GM19351 (cell line): ENCODE results near the gene AMOTL1.
"Not testable (repeated sequence)": the region's sequence is repeated elsewhere in the genome, so short reads cannot be mapped to it uniquely, and the experiment has no call there.

Source experiments
- ATAC-seq: cut with Tn5 transposase; IDR thresholded peaks from one replicate; pipeline ENCODE4 v1.9.1; 2021; ENCODE audit warnings: mild to moderate bottlenecking, moderate library complexity; ENCODE audit not compliant: unreplicated experiment

Gene AMOTL1

GRCh38 chr11:94792451-94792850, 24.3 kb downstream of the AMOTL1 start:
- ATAC-seq = no peak

- no peak for ATAC-seq
These were observed 24.8 kb downstream of the AMOTL1 start for GRCh38 chr11:94793002-94793401.

DNA sequence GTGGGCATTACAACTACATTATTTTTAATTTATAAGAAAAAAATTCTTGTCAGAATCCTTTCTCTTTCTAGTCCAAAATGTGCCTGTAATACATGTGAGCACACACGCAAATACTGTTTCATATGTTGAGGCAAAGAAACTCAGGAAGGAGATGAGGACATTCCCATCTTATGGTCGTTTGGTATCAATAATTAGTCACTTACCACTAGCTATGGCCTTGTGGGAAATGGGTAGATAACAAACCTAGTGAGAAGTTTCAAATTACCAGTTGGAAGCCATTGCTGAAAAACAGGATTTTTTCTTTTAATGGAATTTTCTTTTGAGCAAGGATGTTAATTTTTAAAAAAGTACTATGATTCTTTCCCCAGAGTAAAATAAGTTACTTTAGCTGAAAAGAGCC, 25.7 kb downstream of the AMOTL1 start:
- no peak for ATAC-seq

DNA sequence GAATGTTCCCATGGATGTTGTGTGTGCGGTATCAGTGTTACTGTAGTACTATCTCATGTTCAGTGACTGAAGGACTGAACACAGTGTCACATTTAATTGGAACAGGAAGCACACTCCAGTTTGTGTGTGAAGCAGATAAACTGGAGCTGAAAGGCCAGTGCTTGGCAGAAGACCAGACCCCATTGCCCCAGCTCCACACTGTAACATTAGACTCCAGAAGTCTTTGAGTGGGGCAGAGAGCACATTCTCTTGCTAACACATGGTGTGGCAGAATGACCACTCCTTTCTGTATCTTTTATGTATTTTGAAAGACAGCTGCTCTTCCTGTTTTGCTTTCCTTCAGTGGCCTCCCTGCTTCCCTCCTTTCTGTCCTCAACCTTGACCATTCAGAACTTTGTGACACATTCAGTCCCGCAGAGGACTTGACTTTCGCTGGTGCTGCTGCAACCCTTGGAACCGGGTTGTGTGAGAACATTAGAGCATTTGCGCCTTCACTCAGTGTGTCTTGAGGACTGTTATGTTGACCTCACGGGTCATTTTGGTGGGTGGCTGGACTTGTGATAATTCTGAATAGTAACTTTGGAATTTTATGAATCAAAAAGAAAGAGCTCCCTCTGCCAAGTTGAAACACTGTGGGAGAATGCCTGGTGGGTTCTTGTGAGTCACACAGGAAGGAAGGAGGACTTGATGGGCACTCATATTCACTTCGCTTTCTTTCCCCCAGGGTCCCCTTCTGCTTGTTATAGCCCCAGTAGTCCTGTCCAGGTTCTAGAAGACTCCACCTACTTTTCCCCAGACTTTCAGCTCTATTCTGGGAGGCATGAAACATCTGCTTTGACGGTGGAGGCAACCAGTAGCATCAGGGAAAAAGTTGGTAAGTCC, 26.4 kb downstream of the AMOTL1 start:
- ATAC-seq = no peak

- no peak for ATAC-seq
These were observed 27.5 kb downstream of the AMOTL1 start for GRCh38 chr11:94795476-94796189.

GRCh38 chr11:94796190-94796580, 28.0 kb downstream of the AMOTL1 start:
- no peak for ATAC-seq

DNA sequence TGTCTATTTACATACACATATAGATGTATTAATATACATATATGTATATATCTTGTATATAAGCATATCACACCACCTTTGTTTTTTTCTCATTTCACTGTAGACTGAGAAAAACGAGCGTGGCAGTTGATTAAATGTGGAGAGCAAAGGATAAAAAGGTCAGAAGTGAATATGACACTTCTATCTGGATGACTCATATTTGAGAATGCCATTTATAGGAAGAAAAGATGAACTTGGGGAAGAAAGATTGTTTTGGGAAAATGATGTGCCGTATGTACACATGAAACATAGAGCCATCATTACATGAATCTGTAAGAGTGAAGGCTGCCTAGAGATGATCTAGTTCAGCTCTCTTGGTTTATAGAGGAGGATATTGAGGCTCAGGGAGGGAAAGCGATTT, 28.7 kb downstream of the AMOTL1 start:
- no peak for ATAC-seq

GRCh38 chr11:94799726-94800125, 31.6 kb downstream of the AMOTL1 start:
- no peak for ATAC-seq

DNA sequence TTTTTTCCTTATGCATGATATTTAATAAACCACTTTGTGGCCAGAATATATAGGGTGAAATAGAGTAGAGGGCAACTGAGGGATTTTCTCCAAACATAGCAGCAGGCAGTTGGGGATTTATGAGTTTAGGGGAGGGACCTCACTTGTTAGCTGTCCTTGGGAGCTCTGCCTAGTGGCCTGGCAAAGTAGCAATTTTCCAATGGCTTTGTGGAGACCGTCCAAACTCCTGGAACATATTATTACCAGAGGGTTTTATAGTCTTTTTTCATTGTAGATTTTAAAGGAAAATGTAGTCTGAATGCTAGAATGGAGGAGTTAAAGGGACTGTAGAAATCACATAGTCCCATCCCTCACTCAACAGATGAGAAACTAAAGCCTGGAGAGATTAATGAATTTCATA, 32.3 kb downstream of the AMOTL1 start:
- no peak for ATAC-seq

GRCh38 chr11:94801866-94802460, 33.8 kb downstream of the AMOTL1 start:
- no peak for ATAC-seq

DNA sequence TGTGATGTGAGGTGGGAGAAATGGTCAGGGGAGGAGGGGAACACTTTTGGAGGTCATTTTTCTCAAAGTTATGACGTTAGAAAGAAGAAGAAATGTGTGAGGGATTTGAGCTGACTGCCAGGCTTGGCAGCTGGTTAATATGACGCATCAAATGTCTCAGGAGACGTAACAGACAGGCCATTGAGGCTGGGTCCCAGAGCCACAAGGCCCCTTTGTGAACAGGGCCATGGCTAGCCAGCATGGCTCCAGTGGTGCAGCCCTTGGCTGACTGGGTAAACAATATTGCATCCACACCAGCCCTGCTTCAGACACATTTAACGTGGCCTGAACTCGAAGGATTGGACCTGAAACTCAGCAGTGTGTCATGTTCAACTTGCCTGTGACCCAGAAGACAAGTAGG, 34.3 kb downstream of the AMOTL1 start:
- no peak for ATAC-seq

DNA sequence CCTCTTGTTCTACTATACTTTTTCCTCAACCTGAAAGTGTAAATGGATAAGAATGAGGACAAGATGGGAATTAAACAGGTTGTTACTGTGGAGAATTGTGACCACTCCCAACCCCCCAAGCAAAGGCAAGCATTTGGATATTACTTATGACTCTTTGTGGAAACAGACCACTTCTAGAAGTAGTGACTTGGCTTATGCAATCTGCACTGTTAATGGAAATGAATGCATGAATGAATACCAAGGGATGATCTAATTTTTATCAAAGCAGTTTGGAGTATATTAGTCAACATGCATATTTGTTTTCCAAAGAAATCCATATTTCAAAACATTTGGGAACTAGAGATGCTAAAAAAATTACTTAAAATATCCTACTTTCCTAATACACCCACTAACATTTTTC, 35.3 kb downstream of the AMOTL1 start:
- ATAC-seq = no peak

- no peak for ATAC-seq
These were observed 36.7 kb downstream of the AMOTL1 start for GRCh38 chr11:94804874-94805273.

DNA sequence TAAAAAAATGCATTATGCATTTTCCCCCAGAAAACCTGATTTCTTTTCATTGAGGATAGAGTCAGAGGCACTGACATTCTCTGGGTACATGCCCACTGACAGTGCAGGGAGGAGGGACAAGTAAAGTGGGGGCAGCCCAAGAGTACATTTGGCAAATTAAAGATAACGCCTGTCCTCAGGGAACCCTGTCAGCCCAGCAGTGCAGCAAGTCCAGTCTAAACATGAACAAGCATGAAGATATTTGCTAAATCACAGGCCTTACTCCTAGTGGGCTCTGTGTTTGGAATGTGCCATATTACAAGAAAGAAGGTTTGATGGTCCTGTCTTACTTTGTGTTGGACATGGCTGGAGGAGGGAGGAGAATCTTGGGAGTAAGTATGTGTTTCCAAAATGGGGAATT, 37.9 kb downstream of the AMOTL1 start:
- no peak for ATAC-seq

DNA sequence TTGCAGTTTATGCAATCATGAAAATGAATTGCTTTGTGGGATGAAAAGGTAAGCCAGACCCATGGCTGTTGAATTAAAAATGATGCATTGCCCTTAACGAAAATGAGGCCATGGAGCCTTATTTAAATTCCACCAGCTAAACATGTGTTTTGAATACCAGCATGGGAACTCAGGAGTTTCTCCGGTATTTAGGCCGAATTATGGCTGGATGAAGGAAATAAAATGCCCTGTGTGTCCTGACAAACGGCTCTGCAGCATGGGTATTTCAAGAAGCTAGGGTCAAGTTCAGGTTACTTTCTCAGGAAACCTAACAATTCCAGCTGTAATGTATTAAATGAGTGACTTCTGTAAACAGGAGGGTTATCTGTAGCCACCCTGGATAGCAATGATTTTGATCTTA, 38.3 kb downstream of the AMOTL1 start:
- no peak for ATAC-seq

- ATAC-seq = no peak
These were observed 41.1 kb downstream of the AMOTL1 start for GRCh38 chr11:94809251-94809650.

DNA sequence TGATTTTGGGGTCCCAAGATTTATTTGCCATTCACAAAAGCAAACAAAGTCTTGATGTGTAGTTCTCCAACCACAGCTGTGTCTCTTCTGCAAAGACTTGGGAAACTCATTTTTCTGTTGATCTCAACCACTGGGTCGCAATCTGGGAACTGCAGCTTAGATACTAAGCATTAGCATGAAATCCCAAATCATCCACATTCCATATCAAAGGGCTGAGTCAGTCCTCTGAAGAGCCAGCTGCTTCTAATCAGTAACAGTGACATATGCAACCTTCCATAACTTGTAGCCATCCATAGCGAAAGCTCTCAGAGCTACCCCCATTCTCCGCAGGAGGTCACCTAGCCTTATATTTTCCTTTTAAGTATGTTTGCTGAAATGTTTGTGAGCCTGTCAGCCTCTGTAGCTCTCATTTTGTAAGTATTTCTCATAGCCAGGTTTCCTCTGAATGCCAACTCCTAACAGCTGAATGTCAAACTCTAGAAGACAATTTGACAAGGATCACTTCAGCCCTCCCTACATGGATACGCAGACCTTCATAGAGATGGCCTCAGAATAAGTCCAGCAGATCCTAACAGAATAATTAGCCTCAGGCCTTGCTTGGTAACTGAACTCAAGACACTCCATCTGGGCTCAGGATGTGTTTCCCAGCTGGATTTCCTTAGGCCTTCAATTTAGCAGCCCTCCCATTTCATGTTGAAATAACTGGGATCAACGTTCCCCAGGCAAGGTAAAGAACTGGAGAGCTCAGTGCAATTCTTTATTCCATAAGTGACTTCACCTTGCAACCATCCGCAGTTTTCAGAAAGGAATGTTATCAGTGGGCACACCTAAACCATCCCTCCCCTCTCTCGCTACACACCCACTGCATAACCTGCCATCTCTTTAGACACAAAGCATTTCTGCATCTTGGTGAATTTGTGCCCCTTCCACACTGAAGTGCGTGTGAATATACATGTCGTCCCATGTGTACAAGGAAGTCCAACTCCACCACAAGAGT, 44.9 kb downstream of the AMOTL1 start:
- ATAC-seq = not testable (repeated sequence)

- no peak for ATAC-seq
These were observed 46.3 kb downstream of the AMOTL1 start for GRCh38 chr11:94814272-94814976.

- no peak for ATAC-seq
These were observed 47.7 kb downstream of the AMOTL1 start for GRCh38 chr11:94815705-94816344.

GRCh38 chr11:94820480-94820879, 52.3 kb downstream of the AMOTL1 start:
- no peak for ATAC-seq
